Panc1 (cell line): Measurements from ENCODE around the gene POLR2M. TPM values are rescaled to one million over a fixed set of nuclear protein-coding genes. Genes with fewer than 3 reads are reported as not detected.

Source experiments
- ATAC-seq: fragments of 200-7000 bp; cut with Tn5 transposase; 2 replicates; pipeline ENCODE4 v1.9.1; 2020; ENCODE audit warnings: mild to moderate bottlenecking, moderate library complexity
- BruUV-seq: library from RNA; stranded (reverse); fragments of 400-500 nt; replicated peaks from 2 replicates; lab custom pipeline; 2021; lab: Mats Ljungman, UMichigan
- CTCF ChIA-PET: fragments of 300-600 bp; sonication (Branson Sonifier 250); formaldehyde crosslinking; loops from one replicate; lab custom pipeline; 2022; ENCODE audit warnings: antibody characterized with exemption; lab: Charles Lee
- POLR2A ChIA-PET: fragments of 300-600 bp; sonication (Branson Sonifier 250); formaldehyde crosslinking; loops from one replicate; lab custom pipeline; 2022; ENCODE audit warnings: antibody characterized with exemption; lab: Charles Lee
- DNase-seq: peaks from one replicate; pipeline ENCODE4 v3.0.0-alpha.2; 2010; ENCODE audit warnings: low read depth, low spot score
- H3K27ac ChIP-seq: 2 replicates; pipeline ENCODE4 v1.5.1; 2011; ENCODE audit warnings: mild to moderate bottlenecking, low read length, inconsistent platforms
- H3K27me3 ChIP-seq: fragments of 200-500 bp; sonication (Bioruptor generic); 2 replicates; pipeline ENCODE4 v1.6.0; 2014; ENCODE audit warnings: low read length, inconsistent platforms; ENCODE audit not compliant: control insufficient read depth, insufficient read depth
- H3K36me3 ChIP-seq: fragments of 200-500 bp; sonication (Bioruptor generic); 2 replicates; pipeline ENCODE4 v1.5.1; 2014; ENCODE audit warnings: inconsistent platforms, mild to moderate bottlenecking, low read length, moderate library complexity; ENCODE audit not compliant: control insufficient read depth, insufficient read depth
- H3K4me1 ChIP-seq: 2 replicates; pipeline ENCODE4 v1.5.1; 2011; ENCODE audit warnings: inconsistent platforms, mild to moderate bottlenecking, low read length, moderate library complexity; ENCODE audit not compliant: control insufficient read depth, insufficient read depth
- H3K4me3 ChIP-seq, 2 experiments: 2 replicates each; pipeline ENCODE4 v1.5.1; 2011 to 2012; ENCODE audit warnings: low read depth in 2 of 2, low read length in 2 of 2, mild to moderate bottlenecking in 2 of 2, inconsistent platforms in 1 of 2, moderate library complexity in 1 of 2
- H3K9me3 ChIP-seq: fragments of 200-500 bp; sonication (Bioruptor generic); 2 replicates; pipeline ENCODE4 v1.5.1; 2014; ENCODE audit warnings: low read depth, mild to moderate bottlenecking, inconsistent platforms, low read length, moderate library complexity; ENCODE audit not compliant: control insufficient read depth, insufficient read depth
- POLR2AphosphoS5 ChIP-seq: IDR thresholded peaks from 2 replicates; pipeline ENCODE4 v1.6.1; 2012; ENCODE audit warnings: mild to moderate bottlenecking, low read depth, low read length, moderate library complexity
- REST ChIP-seq, 2 experiments: IDR thresholded peaks; 2 replicates each; pipeline ENCODE4 v1.6.1; 2011 to 2012; ENCODE audit warnings: low read depth in 2 of 2, control low read depth in 1 of 2, low read length in 1 of 2, mild to moderate bottlenecking in 1 of 2, moderate library complexity in 1 of 2; ENCODE audit not compliant: insufficient read depth in 1 of 2
- SIN3A ChIP-seq: IDR thresholded peaks from 2 replicates; pipeline ENCODE4 v1.6.1; 2012; ENCODE audit warnings: low read depth, mild to moderate bottlenecking, low read length, moderate library complexity, borderline replicate concordance; ENCODE audit not compliant: insufficient read depth
- TCF7L2 ChIP-seq: IDR thresholded peaks from 2 replicates; pipeline ENCODE4 v1.6.1; 2011; ENCODE audit warnings: mild to moderate bottlenecking, low read depth, low read length, inconsistent platforms
- in situ Hi-C: cut with HindIII; loops from 2 replicates; pipeline ENCODE4 v1.10.0; 2016; ENCODE audit warnings: low sequenced_read_pairs, low pct_unique_long_range_greater_than_20kb
- intact Hi-C: fragments of 100-400 bp; cut with micrococcal nuclease; formaldehyde crosslinking; loops from one replicate; pipeline ENCODE4 v1.10.0; 2022; ENCODE audit not compliant: unreplicated experiment
- total RNA-seq: library from RNA; stranded (reverse); gene quantifications from one replicate; pipeline ENCODE4 v1.2.1, GENCODE V29; 2021; ENCODE audit not compliant: unreplicated experiment
- TF ChIP-seq, protein P1 (sequence below): fragments of 450-650 bp; IDR thresholded peaks from 2 replicates; pipeline ENCODE4 v1.5.1; 2017; ENCODE audit warnings: mild to moderate bottlenecking

The POLR2M gene
- total RNA-seq, 1 experiment from 2014 or later = 76.6 TPM

GRCh38 chr15:57675481-57676181 lies 30.9 kb upstream of the POLR2M start:
- Histone ChIP-seq H3K9me3 (no peaks in the 10 kb centered on the region), H3K36me3 (no peaks in the 10 kb centered on the region), H3K4me1 (peaks cover 1% of the 10 kb centered on the region; the same call in 1 of the 2 replicates), H3K4me3 (no peak overlapping the region), H3K27me3 (peaks cover 2% of the 10 kb centered on the region), H3K27ac (no peak overlapping the region)
- ATAC-seq (no peak), DNase-seq (no peak)
- TF ChIP-seq, protein P1, sequence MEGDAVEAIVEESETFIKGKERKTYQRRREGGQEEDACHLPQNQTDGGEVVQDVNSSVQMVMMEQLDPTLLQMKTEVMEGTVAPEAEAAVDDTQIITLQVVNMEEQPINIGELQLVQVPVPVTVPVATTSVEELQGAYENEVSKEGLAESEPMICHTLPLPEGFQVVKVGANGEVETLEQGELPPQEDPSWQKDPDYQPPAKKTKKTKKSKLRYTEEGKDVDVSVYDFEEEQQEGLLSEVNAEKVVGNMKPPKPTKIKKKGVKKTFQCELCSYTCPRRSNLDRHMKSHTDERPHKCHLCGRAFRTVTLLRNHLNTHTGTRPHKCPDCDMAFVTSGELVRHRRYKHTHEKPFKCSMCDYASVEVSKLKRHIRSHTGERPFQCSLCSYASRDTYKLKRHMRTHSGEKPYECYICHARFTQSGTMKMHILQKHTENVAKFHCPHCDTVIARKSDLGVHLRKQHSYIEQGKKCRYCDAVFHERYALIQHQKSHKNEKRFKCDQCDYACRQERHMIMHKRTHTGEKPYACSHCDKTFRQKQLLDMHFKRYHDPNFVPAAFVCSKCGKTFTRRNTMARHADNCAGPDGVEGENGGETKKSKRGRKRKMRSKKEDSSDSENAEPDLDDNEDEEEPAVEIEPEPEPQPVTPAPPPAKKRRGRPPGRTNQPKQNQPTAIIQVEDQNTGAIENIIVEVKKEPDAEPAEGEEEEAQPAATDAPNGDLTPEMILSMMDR = no peak
- no peak for TF ChIP-seq SIN3A
- no peak for TF ChIP-seq TCF7L2
- TF ChIP-seq POLR2AphosphoS5 = no peak
- TF ChIP-seq REST (IDR thresholded peaks at IDR 0.05; ENCODE audit: insufficient read depth in 1 of 2, low read depth in 2 of 2, low read length in 1 of 2) = no peak
- in situ Hi-C loops (loop anchor here (25.0 kb wide), 1 partner anchor 187 kb away; no protein-coding TSS in a partner anchor), intact Hi-C loops (no loop called here)
- no TSS peak for BruUV-seq
- ChIA-PET POLR2A (no interaction called here), CTCF (interaction anchor here (0.7 kb wide), 1 partner anchor 336 kb away, joined by 4 read pairs; no protein-coding TSS in a partner anchor)

GRCh38 chr15:57676585-57676984 lies 29.9 kb upstream of the POLR2M start:
- TF ChIP-seq TCF7L2 (no peak), REST (IDR thresholded peaks at IDR 0.05; ENCODE audit: insufficient read depth in 1 of 2, low read depth in 2 of 2, low read length in 1 of 2) (no peak), SIN3A (no peak), POLR2AphosphoS5 (no peak)
- TF ChIP-seq, protein P1 = no peak
- in situ Hi-C loops (loop anchor here (25.0 kb wide), 1 partner anchor 186 kb away; no protein-coding TSS in a partner anchor), intact Hi-C loops (no loop called here)
- no peaks in the 10 kb centered on the region; the same call in 1 of the 2 replicates for H3K27me3 ChIP-seq
- no peak for ATAC-seq
- DNase-seq = no peak
- no TSS peak for BruUV-seq
- no peaks in the 10 kb centered on the region for H3K36me3 ChIP-seq
- H3K9me3 ChIP-seq = no peaks in the 10 kb centered on the region
- no peak overlapping the region for H3K27ac ChIP-seq
- ChIA-PET CTCF (no interaction called here), POLR2A (no interaction called here)
- H3K4me1 ChIP-seq = peaks cover 3% of the 10 kb centered on the region; the same call in 1 of the 2 replicates
- no peak overlapping the region for H3K4me3 ChIP-seq
